NB4 (cell line): ENCODE data around the gene EIF4G3.
A peak's percentile ranks its signal among the peaks of the same experiment; 100 is the strongest.

Source experiments
- DNase-seq: peaks from one replicate; pipeline ENCODE4 v3.0.0; 2010; ENCODE audit warnings: low read depth
- H3K4me3 ChIP-seq: one replicate; pipeline ENCODE4 v1.5.1; 2011; ENCODE audit warnings: mild to moderate bottlenecking, low read depth, low read length, moderate library complexity
- MYC ChIP-seq: IDR thresholded peaks from 2 replicates; pipeline ENCODE4 v1.6.1; 2011; ENCODE audit warnings: low read depth, low read length
- POLR2A ChIP-seq: IDR thresholded peaks from 2 replicates; pipeline ENCODE4 v1.6.1; 2011; ENCODE audit warnings: mild to moderate bottlenecking; ENCODE audit not compliant: insufficient read length; ENCODE audit errors: extremely low read depth
- TF ChIP-seq, protein P1 (sequence below): IDR thresholded peaks from 2 replicates; pipeline ENCODE4 v1.6.1; 2011; ENCODE audit warnings: low read depth, low read length
- TF ChIP-seq, protein P2 (sequence below): IDR thresholded peaks from one replicate; pipeline ENCODE4 v1.5.1; 2012; ENCODE audit warnings: low read depth, low read length

Gene EIF4G3

DNA sequence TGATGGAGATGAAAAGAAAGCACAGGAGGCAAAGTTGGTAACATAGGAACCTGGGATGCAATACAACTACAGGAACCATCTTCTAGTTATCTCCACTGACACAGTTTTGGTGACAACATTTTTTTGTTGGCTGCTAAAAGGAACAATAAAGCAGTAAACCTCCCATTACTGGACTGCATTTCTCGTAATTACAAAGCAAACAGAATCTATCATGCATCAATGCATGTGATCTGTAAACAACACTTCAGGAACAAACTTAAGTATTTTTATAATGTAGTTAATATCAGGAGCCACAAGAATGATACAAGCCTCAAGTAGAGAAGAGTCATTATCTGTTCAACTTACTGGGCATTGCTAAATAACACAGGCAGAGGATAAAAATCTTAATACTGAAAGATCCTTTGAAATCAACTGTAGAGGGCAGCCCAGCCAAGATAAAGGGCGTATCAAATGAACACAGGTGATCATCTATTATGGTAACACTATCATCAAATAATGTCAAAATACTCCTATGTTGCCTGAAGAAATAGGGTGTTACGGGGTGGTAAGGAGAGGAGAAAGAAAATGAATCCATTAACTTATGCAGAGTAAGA, 193.3 kb downstream of the EIF4G3 start:
- no peak overlapping the region for H3K4me3 ChIP-seq
- no peak for DNase-seq
- TF ChIP-seq, protein P1, sequence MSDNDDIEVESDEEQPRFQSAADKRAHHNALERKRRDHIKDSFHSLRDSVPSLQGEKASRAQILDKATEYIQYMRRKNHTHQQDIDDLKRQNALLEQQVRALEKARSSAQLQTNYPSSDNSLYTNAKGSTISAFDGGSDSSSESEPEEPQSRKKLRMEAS, result no peak
- TF ChIP-seq POLR2A, result no peak
- TF ChIP-seq MYC, result no peak
- TF ChIP-seq, protein P2, sequence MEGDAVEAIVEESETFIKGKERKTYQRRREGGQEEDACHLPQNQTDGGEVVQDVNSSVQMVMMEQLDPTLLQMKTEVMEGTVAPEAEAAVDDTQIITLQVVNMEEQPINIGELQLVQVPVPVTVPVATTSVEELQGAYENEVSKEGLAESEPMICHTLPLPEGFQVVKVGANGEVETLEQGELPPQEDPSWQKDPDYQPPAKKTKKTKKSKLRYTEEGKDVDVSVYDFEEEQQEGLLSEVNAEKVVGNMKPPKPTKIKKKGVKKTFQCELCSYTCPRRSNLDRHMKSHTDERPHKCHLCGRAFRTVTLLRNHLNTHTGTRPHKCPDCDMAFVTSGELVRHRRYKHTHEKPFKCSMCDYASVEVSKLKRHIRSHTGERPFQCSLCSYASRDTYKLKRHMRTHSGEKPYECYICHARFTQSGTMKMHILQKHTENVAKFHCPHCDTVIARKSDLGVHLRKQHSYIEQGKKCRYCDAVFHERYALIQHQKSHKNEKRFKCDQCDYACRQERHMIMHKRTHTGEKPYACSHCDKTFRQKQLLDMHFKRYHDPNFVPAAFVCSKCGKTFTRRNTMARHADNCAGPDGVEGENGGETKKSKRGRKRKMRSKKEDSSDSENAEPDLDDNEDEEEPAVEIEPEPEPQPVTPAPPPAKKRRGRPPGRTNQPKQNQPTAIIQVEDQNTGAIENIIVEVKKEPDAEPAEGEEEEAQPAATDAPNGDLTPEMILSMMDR, result no peak

DNA sequence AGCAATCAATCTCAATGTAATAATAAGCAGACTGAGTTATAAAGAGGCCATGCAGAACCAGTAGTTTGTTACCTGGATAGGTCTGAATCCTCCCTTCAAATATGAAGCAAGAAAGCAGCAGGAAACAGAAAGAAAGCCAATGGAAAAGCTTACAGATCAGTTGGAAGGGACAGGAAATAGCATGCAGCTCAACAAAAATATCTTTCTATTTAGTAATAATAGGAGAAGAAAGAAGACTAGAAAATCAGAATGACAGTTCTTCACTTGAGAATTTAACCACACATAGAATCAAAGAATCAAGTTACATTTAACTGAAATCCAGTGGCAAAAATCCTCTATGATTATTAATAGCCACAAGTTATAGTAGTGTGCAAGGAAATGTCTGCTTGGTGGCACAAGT, 194.4 kb downstream of the EIF4G3 start:
- no peak for DNase-seq
- TF ChIP-seq MYC (no peak), POLR2A (no peak)
- TF ChIP-seq, protein P1, result no peak
- TF ChIP-seq, protein P2, result no peak
- no peak overlapping the region for H3K4me3 ChIP-seq

DNA sequence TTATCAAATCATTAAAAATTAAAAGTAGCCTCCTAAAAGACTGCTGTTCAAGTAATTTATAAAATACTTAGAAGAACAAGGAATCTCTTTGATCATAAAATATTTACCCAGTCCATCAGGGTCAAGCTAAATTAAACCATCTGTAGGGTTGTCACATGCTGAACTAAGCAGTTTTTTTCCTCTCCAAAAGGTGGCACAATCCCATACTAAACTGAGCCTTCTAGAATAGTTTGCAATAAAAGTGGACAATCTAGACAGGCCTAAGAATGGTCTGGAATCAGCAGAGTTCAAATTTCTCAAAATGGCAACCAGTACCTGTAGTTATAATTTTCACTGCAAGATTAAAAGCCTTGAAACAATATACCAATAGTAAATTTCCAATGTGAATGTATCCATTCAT, 194.8 kb downstream of the EIF4G3 start:
- TF ChIP-seq MYC (no peak), POLR2A (no peak)
- TF ChIP-seq, protein P1, result no peak
- TF ChIP-seq, protein P2, result no peak
- H3K4me3 ChIP-seq, result no peak overlapping the region
- DNase-seq, result peak; percentile 31

DNA sequence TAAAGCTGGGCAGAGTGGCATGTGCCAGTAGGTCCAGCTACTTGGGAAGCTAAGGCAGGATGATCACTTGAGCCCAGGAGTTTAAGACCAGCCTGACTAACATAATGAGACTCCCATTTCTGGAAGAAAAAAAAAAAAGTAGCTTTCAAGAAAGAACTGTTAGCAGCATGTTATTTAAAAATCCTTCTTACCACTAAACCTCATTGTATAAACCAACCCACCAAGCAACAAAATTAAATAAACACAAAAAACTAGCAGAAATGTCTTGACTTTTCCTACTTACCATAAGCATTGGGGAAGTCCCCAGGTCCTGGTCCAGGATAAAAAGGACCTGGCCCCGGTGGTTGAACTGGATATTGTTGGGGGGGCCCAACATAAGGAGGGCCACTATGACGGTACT, 196.6 kb downstream of the EIF4G3 start:
- TF ChIP-seq POLR2A (no peak), MYC (no peak)
- TF ChIP-seq, protein P1, result no peak
- TF ChIP-seq, protein P2, result no peak
- H3K4me3 ChIP-seq, result no peak overlapping the region
- DNase-seq, result no peak

DNA sequence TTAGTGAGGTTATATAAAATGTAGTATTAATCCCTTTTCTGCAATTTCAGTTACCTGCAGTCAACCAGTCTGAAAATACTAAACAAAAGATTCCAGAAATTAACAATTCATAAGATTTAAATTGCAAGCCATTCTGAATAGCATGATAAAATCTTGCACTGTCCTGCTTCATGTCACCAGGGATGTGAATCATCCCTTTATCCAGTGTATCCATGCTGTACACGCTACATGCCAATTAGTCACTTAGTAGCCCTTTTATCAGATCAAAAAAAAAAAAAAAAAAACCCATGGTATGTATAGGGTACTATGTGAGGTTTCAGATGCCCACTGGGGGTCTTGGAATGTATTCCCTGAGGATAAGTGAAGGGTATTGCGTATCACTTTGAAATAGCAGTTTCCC, 198.3 kb downstream of the EIF4G3 start:
- TF ChIP-seq, protein P2, result no peak
- TF ChIP-seq POLR2A (no peak), MYC (no peak)
- TF ChIP-seq, protein P1, result no peak
- H3K4me3 ChIP-seq, result no peak overlapping the region
- DNase-seq, result no peak

DNA sequence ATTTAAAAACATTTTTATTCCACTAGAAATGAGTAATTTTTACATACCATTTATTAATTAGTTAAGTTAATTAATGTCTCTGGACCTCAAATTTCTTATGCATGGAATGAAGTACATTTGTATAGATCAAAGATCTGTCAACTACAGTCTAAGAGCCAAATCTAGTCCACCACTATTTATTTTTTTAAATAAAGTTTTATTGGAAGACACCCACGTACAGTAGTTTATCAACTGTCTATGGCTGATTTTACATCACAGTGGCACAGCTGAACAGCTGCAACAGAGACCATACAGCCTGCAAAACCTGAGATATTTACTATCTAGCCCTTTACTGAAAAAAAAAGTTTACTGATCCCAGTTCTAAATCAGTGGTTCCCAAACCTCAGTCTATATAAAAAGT, 201.0 kb downstream of the EIF4G3 start:
- H3K4me3 ChIP-seq, result no peak overlapping the region
- TF ChIP-seq, protein P1, result no peak
- TF ChIP-seq POLR2A, result no peak
- TF ChIP-seq MYC, result no peak
- TF ChIP-seq, protein P2, result no peak
- no peak for DNase-seq
